ENCODE data around the gene RYR2.

GRCh38 chr1:237677979-237678378 is 636.0 kb downstream of the RYR2 start:
- TF ChIP-seq POLR2A (IDR thresholded peaks at IDR 0.05) = no peak
- TF ChIP-seq, protein P1, sequence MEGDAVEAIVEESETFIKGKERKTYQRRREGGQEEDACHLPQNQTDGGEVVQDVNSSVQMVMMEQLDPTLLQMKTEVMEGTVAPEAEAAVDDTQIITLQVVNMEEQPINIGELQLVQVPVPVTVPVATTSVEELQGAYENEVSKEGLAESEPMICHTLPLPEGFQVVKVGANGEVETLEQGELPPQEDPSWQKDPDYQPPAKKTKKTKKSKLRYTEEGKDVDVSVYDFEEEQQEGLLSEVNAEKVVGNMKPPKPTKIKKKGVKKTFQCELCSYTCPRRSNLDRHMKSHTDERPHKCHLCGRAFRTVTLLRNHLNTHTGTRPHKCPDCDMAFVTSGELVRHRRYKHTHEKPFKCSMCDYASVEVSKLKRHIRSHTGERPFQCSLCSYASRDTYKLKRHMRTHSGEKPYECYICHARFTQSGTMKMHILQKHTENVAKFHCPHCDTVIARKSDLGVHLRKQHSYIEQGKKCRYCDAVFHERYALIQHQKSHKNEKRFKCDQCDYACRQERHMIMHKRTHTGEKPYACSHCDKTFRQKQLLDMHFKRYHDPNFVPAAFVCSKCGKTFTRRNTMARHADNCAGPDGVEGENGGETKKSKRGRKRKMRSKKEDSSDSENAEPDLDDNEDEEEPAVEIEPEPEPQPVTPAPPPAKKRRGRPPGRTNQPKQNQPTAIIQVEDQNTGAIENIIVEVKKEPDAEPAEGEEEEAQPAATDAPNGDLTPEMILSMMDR (IDR thresholded peaks at IDR 0.05) = no peak
